GM19324 (cell line): Measurements from ENCODE around the gene SLC25A38.
A peak's percentile ranks its signal among the peaks of the same experiment; 100 is the strongest.

Experiments
- ATAC-seq: cut with Tn5 transposase; IDR thresholded peaks from one replicate; pipeline ENCODE4 v1.9.1; 2021; ENCODE audit warnings: mild to moderate bottlenecking, moderate library complexity; ENCODE audit not compliant: unreplicated experiment, low FRiP score

The SLC25A38 gene

DNA sequence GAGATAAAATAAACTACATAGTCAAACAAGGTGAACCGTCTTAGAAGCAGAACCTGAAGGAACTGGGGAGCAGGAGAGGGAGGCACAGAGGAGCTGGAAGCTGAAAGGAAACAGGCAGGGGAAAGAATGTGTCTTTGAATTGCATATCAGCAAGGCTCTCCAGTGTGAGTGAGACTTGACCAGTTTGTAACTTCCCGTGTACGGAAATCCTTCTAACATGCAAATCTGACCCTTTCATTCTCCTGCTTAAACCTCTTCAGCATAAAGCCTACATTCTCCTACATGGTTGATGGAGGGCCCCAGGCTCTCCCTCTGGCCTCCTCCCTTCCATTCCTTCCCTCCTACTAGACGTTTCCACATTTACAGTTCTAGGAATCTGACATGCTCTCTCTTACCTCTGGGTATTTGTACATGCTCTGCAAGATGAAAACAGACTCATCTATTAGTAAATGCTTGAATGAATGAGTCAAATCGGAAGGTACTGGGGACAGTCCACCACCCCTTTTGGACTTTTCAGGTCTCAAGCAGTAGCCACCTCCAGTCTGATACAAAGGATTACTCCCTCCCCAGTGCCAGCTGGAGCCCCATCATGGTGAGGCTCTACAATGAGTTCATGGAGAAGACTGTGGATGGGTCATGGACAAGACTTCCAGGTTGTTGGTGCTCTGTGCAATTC, 6.1 kb upstream of the SLC25A38 start:
- ATAC-seq = no peak

GRCh38 chr3:39378088-39378487, 5.1 kb upstream of the SLC25A38 start:
- ATAC-seq = peak; percentile 47

GRCh38 chr3:39378957-39379777, 4.0 kb upstream of the SLC25A38 start:
- ATAC-seq = no peak

- no peak for ATAC-seq
These were observed 3.4 kb upstream of the SLC25A38 start for GRCh38 chr3:39379778-39380155.

DNA sequence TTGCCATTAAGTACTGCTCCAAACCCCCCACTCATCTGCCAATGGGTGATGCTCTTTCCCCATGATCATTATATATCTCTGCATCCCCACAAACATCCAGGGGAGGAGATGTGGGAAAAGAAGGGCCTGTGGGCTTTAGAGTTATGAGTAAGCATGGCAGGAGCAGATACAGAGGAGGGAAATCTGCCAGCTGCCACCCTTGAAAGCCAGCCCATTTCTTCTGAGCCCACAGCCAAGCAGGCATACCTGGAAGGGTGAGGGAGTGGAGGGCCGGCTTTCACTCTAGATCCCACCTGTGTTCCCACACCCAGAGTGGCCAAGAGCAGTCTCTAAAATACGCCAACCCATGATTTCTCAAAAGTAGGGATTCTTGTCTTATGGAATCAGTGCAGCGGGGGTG, 1.7 kb upstream of the SLC25A38 start:
- no peak for ATAC-seq

GRCh38 chr3:39383881-39384664, 903 bp downstream of the SLC25A38 start:
- ATAC-seq = peak; percentile 86

GRCh38 chr3:39384665-39385000, 1.5 kb downstream of the SLC25A38 start:
- ATAC-seq = no peak

DNA sequence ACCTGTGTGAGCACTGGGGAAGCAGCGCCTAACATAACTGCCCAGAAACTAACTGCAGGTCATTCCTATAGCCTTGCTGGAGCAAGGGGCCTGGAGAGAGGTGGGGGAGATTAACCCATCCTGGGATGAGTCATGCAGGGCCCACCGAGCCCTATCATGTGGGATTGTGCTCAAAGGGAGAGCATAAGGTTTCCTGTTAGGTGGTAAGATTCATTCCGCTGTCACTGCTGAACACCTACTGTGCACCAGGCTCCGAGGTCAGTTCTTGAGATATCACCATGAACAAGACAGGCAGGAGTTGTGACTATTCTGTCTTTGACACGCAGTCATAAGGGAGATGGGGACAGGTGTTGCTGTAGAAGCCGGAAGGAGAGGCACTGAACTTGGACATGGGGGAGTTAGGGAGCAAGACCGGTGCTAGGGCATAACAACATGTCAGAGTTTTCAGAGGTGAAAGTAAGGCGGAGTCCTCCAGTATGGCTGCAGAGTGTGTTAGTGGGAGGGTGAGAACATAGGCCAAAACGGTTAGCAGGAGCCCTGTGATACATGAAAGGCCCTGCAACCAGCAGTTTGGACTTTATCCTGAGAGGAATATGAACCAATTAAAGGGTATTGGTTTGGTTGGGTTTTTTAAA, 2.4 kb downstream of the SLC25A38 start:
- ATAC-seq = no peak

DNA sequence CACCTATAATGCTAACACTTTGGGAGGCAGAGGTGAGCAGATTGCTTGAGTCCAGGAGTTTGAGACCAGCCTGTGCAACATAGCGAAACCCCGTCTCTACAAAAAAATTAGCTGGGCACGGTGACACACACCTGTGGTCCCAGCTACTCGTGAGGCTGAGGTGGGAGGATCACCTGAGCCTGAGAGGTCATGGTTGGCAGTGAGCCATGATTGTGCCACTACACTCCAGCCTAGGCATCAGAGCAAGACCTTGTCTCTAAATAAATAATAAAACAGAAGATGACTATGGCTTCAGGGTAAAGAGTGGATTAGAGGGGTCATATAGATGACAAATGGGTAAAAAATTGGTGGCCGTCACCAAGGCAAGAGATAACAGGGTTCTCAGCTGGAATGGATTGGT, 3.1 kb downstream of the SLC25A38 start:
- no peak for ATAC-seq

DNA sequence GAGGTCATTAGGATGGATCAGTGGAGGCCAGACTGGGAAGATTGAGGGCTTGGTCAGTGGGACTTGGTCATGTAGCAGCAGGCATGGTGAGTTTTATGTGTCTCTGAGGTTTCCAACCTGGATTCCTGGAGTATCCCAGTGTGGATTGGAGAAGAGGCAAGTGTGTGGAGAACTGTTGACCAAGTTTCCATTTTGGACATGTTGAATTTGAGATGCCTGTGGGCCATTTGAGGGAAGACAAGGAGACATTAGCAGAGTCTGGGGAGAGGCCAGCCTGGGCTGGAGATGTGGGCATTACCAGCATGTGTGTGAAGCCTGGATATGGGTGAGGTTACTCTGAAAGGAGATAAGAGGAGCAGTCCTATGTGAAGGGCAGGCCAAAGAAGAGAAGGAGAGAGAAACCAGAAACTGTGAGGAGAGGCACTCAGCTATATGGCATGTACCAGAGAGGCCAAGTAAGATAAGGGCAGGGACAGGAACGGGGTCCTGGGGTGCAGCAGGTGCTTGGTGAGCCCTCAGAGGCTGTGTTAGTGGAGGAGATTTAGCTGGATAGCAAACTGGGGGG, 4.3 kb downstream of the SLC25A38 start:
- no peak for ATAC-seq

DNA sequence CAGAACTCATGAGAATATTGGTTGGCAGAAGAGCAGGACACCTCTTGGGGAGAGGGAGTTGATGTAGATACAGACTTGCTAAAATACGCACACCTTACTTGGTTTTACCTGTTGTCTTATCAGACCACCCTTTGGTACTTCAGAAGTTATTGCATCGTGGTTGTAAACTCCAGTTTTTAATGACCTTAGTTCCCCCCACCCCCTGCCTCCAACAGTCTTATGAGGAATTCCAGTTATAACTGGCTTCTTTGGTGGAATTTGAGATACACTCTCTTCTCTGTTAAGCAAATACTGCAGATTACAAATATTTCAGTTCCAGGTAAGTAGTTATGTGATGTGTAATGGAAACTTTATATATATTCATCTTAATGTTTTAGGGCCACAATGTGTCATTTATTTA, 5.0 kb downstream of the SLC25A38 start:
- no peak for ATAC-seq

DNA sequence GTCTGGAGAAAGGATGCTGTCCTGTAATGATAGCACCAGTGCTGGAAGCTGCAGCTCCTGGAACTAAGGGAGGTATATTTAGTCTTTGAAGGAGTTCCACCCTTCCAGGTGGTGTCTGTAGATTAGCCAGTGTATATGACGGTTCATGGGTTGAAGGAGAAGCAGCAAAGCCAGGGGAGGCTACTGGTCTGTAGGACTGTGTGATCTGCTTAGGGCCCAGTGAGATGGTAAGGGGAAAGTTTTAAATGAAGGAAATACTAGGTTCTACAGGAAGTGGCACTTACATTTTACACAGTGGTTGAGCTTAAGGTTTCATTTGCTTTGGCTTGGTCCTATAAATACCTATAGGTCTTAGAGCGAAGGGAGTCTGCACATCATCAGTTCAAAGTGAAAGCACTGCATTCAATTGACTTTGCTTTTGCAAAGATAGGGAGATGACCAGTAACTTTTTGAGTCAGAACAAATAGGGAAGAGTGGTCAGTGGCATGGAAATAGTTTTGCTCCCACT, 5.6 kb downstream of the SLC25A38 start:
- ATAC-seq = peak; percentile 64

DNA sequence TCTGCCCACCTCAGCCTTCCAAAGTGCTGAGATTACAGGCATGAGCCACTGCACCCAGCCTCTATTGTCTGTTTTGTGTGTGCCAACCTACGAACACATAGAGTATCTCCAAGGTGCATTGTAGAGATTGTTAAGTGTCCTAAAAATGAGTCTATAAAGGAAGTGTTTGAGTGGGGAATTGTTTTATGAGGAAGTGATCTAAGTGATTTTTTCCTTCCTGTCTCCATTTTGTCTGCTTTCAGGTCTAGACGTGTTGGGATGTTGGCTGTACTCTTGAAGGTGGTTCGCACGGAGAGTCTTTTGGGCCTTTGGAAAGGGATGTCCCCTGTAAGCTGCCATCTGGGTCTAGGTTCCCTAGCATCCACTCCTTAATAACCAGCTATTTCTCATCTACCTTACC, 7.0 kb downstream of the SLC25A38 start:
- no peak for ATAC-seq

GRCh38 chr3:39396690-39397089, 13.5 kb downstream of the SLC25A38 start:
- ATAC-seq = no peak

DNA sequence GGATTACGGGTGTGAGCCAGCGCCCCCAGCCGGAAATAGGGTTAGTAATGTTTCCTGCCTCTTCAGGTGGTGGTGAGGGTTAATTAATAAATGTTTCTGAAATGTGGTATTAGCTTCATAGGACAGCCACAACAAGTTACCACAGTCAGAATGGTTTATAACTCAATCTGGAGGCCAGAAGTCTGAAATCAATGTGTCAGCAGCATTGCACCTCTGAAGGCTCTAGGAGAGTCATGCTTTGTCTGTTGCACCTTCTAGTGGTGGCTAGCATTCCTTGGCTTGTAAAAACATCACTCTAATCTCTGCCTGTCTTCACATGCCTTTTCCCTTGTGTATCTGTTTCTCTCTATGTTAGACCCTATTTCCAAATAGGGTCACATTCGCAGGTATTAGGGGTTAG, 15.5 kb downstream of the SLC25A38 start:
- no peak for ATAC-seq

- ATAC-seq = no peak
These were observed 18.8 kb downstream of the SLC25A38 start for GRCh38 chr3:39401983-39402382.

DNA sequence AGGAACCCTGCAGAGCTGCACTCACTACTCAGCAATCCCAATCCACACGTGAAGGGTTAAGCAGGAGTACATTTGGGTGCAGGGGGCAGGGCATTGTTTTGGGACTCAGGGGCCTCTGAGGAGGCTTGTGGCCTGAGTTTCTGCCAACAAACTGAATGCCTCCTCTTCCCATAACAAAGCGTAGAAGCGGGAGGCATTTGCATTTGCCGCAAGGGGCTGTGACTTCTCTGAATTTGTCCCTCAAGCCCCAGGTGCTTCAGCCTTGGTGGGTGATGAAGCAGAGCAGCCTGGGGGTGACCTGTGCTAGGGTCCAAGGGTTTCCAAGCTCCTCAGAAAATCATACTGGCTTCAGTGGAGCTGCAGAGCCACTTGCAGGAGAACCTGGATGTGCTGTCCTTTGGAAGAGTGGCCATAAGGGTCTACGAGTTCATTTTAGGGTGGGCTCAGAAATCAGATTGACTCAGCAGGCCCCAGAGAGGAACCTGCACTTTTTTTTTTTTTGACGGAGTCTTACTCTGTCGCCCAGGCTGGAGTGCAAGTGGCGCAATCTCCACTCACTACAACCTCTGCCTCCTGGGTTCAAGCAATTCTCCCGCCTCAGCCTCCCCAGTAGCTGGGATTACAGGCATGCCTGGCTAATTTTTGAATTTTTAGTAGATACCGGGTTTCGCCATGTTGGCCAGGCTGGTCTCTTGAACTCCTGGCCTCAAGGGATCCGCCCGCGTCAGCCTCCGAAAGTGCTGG, 21.9 kb downstream of the SLC25A38 start:
- ATAC-seq = no peak

DNA sequence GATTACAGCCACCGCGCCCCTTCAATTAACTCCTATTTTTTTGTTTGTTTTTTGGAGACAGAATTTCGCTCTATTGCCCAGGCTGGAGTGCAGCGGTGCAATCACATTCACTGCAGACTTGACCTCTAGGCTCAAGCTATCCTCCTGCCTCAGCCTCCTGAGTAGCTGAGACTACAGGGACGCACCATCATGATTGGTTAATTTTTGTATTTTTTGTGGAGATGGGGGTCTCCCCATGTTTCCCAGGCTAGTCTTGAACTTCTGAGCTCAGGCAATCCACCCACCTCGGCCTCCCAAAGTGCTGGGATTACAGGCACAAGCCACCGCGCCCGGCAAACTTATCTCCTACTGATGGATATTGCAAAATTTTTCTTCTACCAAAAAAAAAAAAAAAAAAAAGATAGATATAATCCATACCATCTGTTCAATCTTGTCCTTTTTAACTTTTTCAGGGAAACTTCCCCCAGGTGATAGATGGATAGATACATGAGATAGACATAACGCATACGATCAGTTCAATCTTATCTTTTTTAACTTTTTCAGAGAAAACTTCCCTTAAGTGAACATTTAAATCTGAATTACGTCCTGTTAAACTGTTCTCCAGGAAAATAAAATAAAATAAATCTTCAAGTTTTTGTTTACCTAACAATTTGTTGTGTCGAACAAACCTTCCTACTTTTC, 22.7 kb downstream of the SLC25A38 start:
- ATAC-seq = no peak
